Stromal cell of bone marrow (primary cell): ENCODE results near the gene CD109.
"Not testable (repeated sequence)": the region's sequence is repeated elsewhere in the genome, so short reads cannot be mapped to it uniquely, and the experiment has no call there.

Experiments used
- DNase-seq: peaks from one replicate; pipeline ENCODE4 v3.0.0-alpha.2; 2012; ENCODE audit warnings: low read depth

CD109 gene

DNA sequence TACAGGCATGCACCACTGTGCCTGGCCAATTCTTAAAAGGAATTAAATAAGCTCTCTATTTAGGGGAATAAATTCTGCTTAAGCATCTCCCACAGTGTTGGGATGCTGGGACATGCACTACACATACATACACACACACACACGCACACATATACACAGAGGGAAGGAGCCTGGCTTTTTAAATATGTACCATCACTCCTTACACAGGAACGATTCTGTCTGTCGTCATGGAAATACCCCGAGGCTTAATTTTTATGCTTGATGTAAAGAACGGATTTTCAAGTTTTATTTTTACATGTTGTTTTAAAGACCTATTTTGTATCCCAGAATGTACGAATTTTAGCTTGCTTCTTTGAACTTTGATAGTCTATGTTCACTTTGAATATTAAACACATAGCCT is 95.3 kb downstream of the CD109 start:
- DNase-seq, result no peak

DNA sequence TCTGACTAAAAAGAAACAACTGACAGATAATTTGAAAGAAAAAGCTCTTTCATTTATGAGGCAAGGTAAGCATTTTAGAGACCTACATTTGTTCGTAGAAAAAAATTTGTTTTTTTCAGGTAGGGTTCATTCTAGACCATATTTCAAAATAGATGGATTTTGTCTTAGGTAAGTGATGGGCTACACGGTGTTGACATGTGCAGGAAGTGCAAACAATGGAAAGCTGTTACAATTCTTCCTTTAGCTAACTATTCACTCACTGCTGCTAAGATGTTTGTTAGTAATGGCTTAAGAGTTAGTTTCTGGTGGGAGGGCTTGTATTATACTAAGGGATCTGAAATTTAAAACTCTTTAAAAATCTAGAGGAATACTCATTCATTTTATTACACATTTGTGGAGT is 96.7 kb downstream of the CD109 start:
- no peak for DNase-seq

DNA sequence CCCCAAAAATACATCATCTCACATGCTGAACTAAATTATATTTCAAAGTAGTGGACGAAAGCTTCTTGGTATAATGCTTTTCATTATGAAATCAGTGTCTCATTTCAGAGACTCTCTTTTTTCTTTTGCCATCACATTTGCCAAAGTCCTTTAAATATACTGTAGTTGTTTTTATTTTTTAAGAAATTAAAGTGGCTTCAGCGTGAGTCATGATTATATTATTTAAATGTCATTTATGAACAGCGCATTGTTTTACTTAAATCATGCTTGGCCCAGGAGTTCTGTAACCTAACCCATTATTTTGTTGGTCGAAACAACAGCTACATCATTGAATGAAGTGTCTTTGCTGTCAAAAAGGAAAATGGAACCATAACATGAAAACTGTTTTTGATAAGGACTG is 100.9 kb downstream of the CD109 start:
- DNase-seq, result no peak

DNA sequence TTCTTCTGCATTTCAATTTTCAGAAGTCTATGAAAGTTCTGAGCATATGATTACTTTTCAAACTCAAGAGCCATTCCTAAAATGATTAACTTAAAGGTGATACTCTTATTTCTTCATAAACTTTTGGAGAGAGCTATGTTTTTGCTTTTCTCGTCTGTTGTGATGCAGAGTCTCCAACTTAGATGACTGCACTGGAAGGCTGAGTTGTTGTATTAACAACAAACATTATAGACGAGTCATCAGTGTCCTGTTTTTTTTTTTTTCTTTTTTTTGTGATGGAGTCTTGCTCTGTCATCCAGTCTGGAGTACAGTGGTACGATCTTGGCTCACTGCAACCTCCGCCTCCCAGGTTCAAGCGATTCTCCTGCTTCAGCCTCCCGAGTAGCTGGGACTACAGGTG is 101.9 kb downstream of the CD109 start:
- DNase-seq, result no peak

- DNase-seq, result peak; percentile 94
Observed at GRCh38 chr6:73798592-73798991, 102.6 kb downstream of the CD109 start.

- DNase-seq, result no peak
Observed at GRCh38 chr6:73800997-73801396, 105.0 kb downstream of the CD109 start.

DNA sequence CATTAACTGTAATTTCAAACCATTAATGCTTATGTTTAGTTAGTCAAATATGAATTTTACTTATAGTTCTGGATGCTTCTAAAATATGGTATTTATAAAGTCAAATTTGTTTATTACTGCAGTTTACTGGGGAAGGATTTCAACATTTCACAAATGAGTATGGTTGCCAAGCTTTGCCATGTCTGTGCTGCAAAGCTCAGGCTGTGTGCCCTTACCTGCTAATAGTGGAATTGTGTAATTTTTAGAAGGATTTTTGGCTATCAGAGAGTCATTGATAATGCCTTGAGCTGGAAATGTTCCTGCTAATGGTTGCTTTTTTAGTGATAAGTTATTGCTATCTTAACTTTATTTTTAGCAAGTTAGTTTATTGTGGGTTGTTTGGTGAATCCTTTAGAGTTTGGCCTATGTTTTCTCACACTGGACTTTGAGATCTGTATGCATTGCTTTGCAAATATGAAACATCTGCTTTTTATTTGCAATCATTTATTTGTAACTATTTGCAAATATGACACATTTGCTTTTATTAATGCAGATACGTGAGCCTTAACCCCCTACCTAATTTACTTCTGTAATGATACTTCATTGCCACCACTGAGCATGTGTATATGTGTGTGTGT is 105.8 kb downstream of the CD109 start:
- DNase-seq, result no peak

DNA sequence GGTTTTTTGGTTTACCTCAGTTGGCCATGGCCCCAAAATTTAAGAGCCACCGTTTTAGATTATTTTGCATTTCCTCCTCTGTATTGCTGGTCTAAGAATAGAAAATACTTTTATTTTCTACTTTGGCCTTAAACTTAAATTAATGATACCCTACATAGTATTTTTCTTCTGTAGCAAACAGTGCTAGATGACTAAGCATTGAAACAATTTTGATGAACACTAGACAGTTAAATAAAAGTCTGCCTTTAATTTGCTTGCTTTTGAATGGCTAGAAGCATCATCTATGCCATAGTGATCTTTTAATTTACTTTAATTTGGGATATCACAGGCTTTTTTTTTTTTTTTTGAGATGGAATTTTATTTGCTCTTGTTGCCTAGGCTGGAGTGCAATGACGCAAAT is 106.4 kb downstream of the CD109 start:
- DNase-seq, result no peak

GRCh38 chr6:73803562-73804241 is 107.7 kb downstream of the CD109 start:
- peak; percentile 86 for DNase-seq

DNA sequence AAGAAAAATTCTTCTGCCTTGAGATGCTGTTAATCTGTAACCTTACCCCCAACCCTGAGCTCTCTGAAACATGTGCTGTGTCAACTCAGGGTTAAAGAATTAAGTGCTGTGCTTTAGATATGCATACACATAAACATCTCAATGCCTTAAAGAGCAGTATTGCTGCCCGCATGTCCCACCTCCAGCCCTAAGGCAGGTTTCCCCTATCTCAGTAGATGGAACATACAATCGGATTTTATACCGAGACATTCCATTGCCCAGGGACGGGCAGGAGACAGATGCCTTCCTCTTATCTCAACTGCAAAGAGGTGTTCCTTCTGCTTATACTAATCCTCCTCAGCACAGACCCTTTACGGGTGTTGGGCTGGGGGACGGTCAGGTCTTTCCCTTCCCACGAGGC is 109.2 kb downstream of the CD109 start:
- DNase-seq, result not testable (repeated sequence)

DNA sequence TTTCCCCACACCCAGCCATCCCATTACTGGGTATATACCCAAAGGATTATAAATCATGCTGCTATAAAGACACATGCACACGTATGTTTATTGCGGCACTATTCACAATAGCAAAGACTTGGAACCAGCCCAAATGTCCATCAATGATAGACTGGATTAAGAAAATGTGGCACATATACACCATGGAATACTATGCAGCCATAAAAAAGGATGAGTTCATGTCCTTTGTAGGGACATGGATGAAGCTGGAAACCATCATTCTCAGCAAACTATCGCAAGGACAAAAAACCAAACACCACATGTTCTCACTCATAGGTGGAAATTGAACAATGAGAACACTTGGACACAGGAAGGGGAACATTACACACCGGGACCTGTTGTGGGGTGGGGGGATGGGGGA is 110.0 kb downstream of the CD109 start:
- DNase-seq, result not testable (repeated sequence)

- DNase-seq, result no peak
Observed at GRCh38 chr6:73811706-73812105, 115.7 kb downstream of the CD109 start.

DNA sequence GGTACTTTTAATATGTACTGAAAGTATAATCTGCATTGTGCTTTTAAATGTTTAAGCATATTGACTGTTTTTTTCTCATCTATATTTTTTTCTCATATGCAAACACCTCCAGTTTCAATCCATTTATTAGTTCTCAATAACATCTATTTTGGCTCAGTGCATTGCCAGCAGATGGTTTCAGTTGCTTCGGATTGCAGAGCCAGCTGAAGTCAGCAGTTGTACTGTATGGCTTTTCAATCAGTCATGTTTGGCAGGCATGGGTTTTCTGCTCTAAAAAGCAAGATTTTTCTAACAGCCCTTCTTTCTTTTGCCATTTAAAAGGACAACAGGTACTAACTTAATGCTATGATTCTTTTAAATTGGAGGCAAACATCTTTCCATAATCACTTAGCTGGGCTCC is 121.2 kb downstream of the CD109 start:
- DNase-seq, result no peak

- DNase-seq, result no peak
Observed at GRCh38 chr6:73823046-73823735, 127.2 kb downstream of the CD109 start.

GRCh38 chr6:73823832-73824231 is 127.8 kb downstream of the CD109 start:
- DNase-seq, result no peak

DNA sequence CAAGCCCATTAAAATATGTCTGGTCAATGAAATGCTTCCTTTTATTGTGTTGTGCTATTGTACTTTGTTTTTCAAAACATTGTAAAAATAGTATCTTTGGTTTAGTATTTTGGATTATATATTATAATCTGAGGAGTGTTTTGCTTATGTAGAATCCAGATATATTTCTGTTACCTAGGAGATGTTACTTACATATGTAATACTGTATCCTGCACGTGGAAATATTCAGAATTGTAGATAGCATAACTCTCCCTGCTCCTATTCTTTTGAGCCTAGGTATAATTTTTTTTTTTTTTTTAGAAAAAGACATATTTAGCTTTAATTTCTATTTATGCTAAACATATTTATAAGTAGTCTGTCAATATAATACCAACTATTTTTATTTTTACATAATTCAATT is 130.6 kb downstream of the CD109 start:
- no peak for DNase-seq

GRCh38 chr6:73830119-73830518 is 134.1 kb downstream of the CD109 start:
- DNase-seq, result no peak

- DNase-seq, result peak; percentile 18
Observed at GRCh38 chr6:73832313-73832712, 136.3 kb downstream of the CD109 start.

DNA sequence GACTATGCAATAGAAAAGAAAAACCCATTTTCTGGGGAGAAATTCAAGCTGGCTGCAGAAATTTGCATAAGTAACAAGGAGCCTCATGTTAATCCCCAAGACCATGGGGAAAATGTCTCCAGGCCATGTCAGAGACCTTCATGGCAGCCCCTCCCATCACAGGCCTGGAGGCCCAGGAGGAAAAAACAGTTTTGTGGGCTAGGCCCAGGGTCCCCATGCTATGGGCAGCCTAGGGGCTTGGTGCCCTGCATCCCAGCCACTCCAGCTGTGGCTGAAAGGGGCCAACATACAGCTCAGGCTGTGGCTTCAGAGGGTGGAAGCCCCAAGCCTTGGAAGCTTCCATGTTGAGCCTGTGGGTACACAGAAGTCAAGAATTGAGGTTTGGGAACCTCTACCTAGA is 148.7 kb downstream of the CD109 start:
- DNase-seq, result not testable (repeated sequence)

DNA sequence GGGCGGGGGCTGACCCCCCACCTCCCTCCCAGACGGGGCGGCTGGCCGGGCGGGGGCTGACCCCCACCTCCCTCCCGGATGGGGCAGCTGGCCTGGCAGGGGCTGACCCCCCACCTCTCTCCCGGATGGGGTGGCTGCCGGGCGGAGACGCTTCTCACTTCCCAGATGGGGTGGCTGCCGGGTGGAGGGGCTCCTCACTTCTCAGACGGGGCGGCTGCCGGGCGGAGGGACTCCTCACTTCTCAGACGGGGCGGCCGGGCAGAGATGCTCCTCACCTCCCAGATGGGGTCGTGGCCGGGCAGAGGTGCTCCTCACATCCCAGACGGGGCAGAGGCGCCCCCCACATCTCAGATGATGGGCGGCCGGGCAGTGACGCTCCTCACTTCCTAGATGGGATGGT is 155.0 kb downstream of the CD109 start:
- not testable (repeated sequence) for DNase-seq

- DNase-seq, result peak; percentile 44
Observed at GRCh38 chr6:73854998-73855718, 159.2 kb downstream of the CD109 start.

GRCh38 chr6:73857341-73857890 is 161.4 kb downstream of the CD109 start:
- no peak for DNase-seq
